Lower leg skin (tissue), 3 donors: ENCODE results near the gene TBXAS1.

Experiments
- CTCF ChIP-seq, 3 donors: fragments of 450-650 bp; IDR thresholded peaks; one replicate each; pipeline ENCODE4 v1.5.1; 2016; ENCODE audit warnings: antibody characterized with exemption in 3 of 3, mild to moderate bottlenecking in 3 of 3, moderate library complexity in 2 of 3
- POLR2A ChIP-seq, 2 donors: fragments of 450-650 bp; IDR thresholded peaks; one replicate each; pipeline ENCODE4 v1.6.1; 2016 to 2017; ENCODE audit warnings: antibody characterized with exemption in 2 of 2, mild to moderate bottlenecking in 1 of 2, moderate library complexity in 1 of 2

DNA sequence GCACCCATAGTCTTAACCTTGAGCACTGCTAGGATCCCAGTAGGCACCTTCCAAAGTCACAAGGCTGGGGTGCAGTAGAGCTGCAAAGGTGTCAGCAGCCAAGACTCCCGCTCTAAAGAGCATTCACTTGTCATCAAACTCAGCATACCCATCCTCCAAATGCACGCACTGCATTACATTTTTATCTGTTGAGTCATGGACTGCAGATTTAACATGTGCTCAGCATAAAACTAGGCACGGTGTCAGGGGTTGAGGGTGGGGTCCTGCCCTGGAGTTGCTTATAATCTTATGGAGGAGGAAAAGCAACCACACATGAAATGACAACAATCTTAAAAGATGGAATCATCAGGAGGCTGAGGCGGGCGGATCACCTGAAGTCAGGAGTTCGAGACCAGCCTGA lies 131.1 kb downstream of the TBXAS1 start:
- TF ChIP-seq CTCF (IDR thresholded peaks at IDR 0.05) (no peak), POLR2A (IDR thresholded peaks at IDR 0.05) (no peak)
